H9 (cell line): ENCODE data around the gene FEV. TPM values are rescaled to one million over a fixed set of nuclear protein-coding genes. Genes with fewer than 3 reads are reported as not detected.

Experiments used
- DNase-seq: peaks from one replicate; pipeline ENCODE4 v3.0.0-alpha.2; 2017
- H2AFZ ChIP-seq: one replicate; pipeline ENCODE4 v1.6.1; 2013; ENCODE audit warnings: mild to moderate bottlenecking, low read length, control low read depth, moderate library complexity
- H2AK5ac ChIP-seq: 2 replicates; pipeline ENCODE4 v1.6.1; 2013; ENCODE audit warnings: low read length, control low read depth, mixed read lengths; ENCODE audit not compliant: insufficient read length
- H2BK120ac ChIP-seq: one replicate; pipeline ENCODE4 v1.6.1; 2013; ENCODE audit warnings: low read depth, mild to moderate bottlenecking, low read length, control low read depth, inconsistent platforms; ENCODE audit not compliant: poor library complexity, severe bottlenecking
- H2BK12ac ChIP-seq: 2 replicates; pipeline ENCODE4 v1.6.1; 2013; ENCODE audit warnings: low read length, control low read depth, mixed read lengths, low read depth; ENCODE audit not compliant: insufficient read length
- H2BK15ac ChIP-seq: 2 replicates; pipeline ENCODE4 v1.6.1; 2013; ENCODE audit warnings: low read depth, low read length, control low read depth
- H2BK20ac ChIP-seq: one replicate; pipeline ENCODE4 v1.6.1; 2013; ENCODE audit warnings: low read depth, mild to moderate bottlenecking, low read length, control low read depth, inconsistent platforms; ENCODE audit not compliant: poor library complexity, severe bottlenecking
- H2BK5ac ChIP-seq: 2 replicates; pipeline ENCODE4 v1.6.1; 2013; ENCODE audit warnings: low read length, control low read depth, mixed read lengths; ENCODE audit not compliant: insufficient read length
- H3K14ac ChIP-seq: 2 replicates; pipeline ENCODE4 v1.6.1; 2013; ENCODE audit warnings: low read length, control low read depth; ENCODE audit not compliant: insufficient read depth
- H3K18ac ChIP-seq: 2 replicates; pipeline ENCODE4 v1.6.1; 2013; ENCODE audit warnings: low read depth, mild to moderate bottlenecking, mixed read lengths, low read length, control low read depth; ENCODE audit not compliant: insufficient read length
- H3K23ac ChIP-seq: 2 replicates; pipeline ENCODE4 v1.6.1; 2013; ENCODE audit warnings: low read length, control low read depth, mixed read lengths, low read depth; ENCODE audit not compliant: insufficient read length
- H3K23me2 ChIP-seq: 2 replicates; pipeline ENCODE4 v1.6.1; 2013; ENCODE audit warnings: low read depth, mild to moderate bottlenecking, mixed read lengths, low read length, control low read depth; ENCODE audit not compliant: insufficient read length, poor library complexity, severe bottlenecking
- H3K27ac ChIP-seq: 2 replicates; pipeline ENCODE4 v1.5.1; 2013; ENCODE audit warnings: low read length, control low read depth, mixed read lengths, low read depth; ENCODE audit not compliant: insufficient read length
- H3K27me3 ChIP-seq: 2 replicates; pipeline ENCODE4 v1.6.1; 2013; ENCODE audit warnings: low read length, control low read depth, inconsistent platforms; ENCODE audit not compliant: insufficient read depth
- H3K4ac ChIP-seq: 2 replicates; pipeline ENCODE4 v1.6.1; 2013; ENCODE audit warnings: low read depth, mild to moderate bottlenecking, control low read depth, inconsistent platforms, low read length, moderate library complexity
- H3K4me1 ChIP-seq: 2 replicates; pipeline ENCODE4 v1.6.1; 2013; ENCODE audit warnings: low read length, control low read depth, inconsistent platforms; ENCODE audit not compliant: insufficient read depth
- H3K4me2 ChIP-seq: 2 replicates; pipeline ENCODE4 v1.6.1; 2013; ENCODE audit warnings: low read length, control low read depth, mixed read lengths; ENCODE audit not compliant: insufficient read length, insufficient read depth
- H3K56ac ChIP-seq: 2 replicates; pipeline ENCODE4 v1.6.1; 2013; ENCODE audit warnings: low read depth, mild to moderate bottlenecking, mixed read lengths, low read length, control low read depth; ENCODE audit not compliant: insufficient read length
- H3K79me1 ChIP-seq: 2 replicates; pipeline ENCODE4 v1.6.1; 2013; ENCODE audit warnings: low read depth, mild to moderate bottlenecking, moderate library complexity, low read length, control low read depth, inconsistent platforms; ENCODE audit not compliant: insufficient read depth, poor library complexity, severe bottlenecking
- H3K79me2 ChIP-seq: 2 replicates; pipeline ENCODE4 v1.6.1; 2013; ENCODE audit warnings: low read length, control low read depth, inconsistent platforms; ENCODE audit not compliant: insufficient read depth
- H3K9ac ChIP-seq: 2 replicates; pipeline ENCODE4 v1.6.1; 2013; ENCODE audit warnings: low read length, control low read depth, mixed read lengths; ENCODE audit not compliant: insufficient read length; ENCODE audit errors: extremely low read depth
- H3K9me3 ChIP-seq: one replicate; pipeline ENCODE4 v1.6.1; 2013; ENCODE audit warnings: low read depth, low read length, inconsistent platforms; ENCODE audit not compliant: control insufficient read depth
- H3T11ph ChIP-seq: one replicate; pipeline ENCODE4 v1.6.1; 2013; ENCODE audit warnings: mild to moderate bottlenecking, low read length, control low read depth, inconsistent platforms
- H4K20me1 ChIP-seq: one replicate; pipeline ENCODE4 v1.6.1; 2013; ENCODE audit not compliant: control insufficient read depth, insufficient read length, insufficient read depth
- H4K5ac ChIP-seq: 2 replicates; pipeline ENCODE4 v1.6.1; 2013; ENCODE audit warnings: low read depth, mild to moderate bottlenecking, mixed read lengths, low read length, control low read depth; ENCODE audit not compliant: insufficient read length
- H4K8ac ChIP-seq: replicated peaks from 2 replicates; pipeline ENCODE4 v1.6.1; 2013; ENCODE audit warnings: low read length, control low read depth, mixed read lengths, low read depth; ENCODE audit not compliant: insufficient read length
- H4K91ac ChIP-seq: 2 replicates; pipeline ENCODE4 v1.6.1; 2013; ENCODE audit warnings: low read depth, mild to moderate bottlenecking, moderate library complexity, mixed read lengths, low read length, control low read depth; ENCODE audit not compliant: insufficient read length
- H3K27ac Mint-ChIP-seq, 3 experiments: 2 replicates in 2 of 3; 3 replicates in 1 of 3; pipeline ENCODE4 v1.8.0; 2020 to 2021; ENCODE audit warnings: mixed read lengths in 3 of 3, mild to moderate bottlenecking in 1 of 3, moderate library complexity in 1 of 3
- H3K27me3 Mint-ChIP-seq: 2 replicates; pipeline ENCODE4 v1.8.0; 2021; ENCODE audit warnings: low read depth, mild to moderate bottlenecking, moderate library complexity, mixed read lengths
- H3K36me3 Mint-ChIP-seq, 3 experiments: 2 replicates in 2 of 3; 3 replicates in 1 of 3; pipeline ENCODE4 v1.8.0; 2020 to 2021; ENCODE audit warnings: low read depth in 3 of 3, mixed read lengths in 3 of 3; ENCODE audit not compliant: insufficient read depth in 1 of 3
- H3K4me1 Mint-ChIP-seq, 2 experiments: 2 replicates each; pipeline ENCODE4 v1.8.0; 2020; ENCODE audit warnings: mixed read lengths in 2 of 2
- H3K4me3 Mint-ChIP-seq, 2 experiments: 2 replicates in 1 of 2; 3 replicates in 1 of 2; pipeline ENCODE4 v1.8.0; 2020 to 2021; ENCODE audit warnings: mild to moderate bottlenecking in 2 of 2, mixed read lengths in 2 of 2, moderate library complexity in 1 of 2
- H3K9me3 Mint-ChIP-seq, 2 experiments: 2 replicates in 1 of 2; 3 replicates in 1 of 2; pipeline ENCODE4 v1.8.0; 2020; ENCODE audit warnings: mild to moderate bottlenecking in 2 of 2, mixed read lengths in 2 of 2, moderate library complexity in 1 of 2
- WGBS: extraction: QIAGEN DNeasy Blood & Tissue Kit; methylation state at CpG from one replicate; pipeline ENCODE4 v1.1.7; 2013; ENCODE audit warnings: missing lambda C conversion rate, low lambda C conversion rate, mixed read lengths; ENCODE audit not compliant: insufficient read length; ENCODE audit errors: extremely low coverage; 5-methylcytosine and 5-hydroxymethylcytosine counted together
- total RNA-seq: library from RNA; stranded (reverse); gene quantifications from 2 replicates; pipeline ENCODE4 v1.2.1, GENCODE V29; 2021
- TF ChIP-seq, protein P1 (sequence below): fragments of 200-600 bp; sonication (generic); conservative IDR thresholded peaks from 3 replicates; pipeline ENCODE4 v1.8.0; 2021; ENCODE audit warnings: antibody characterized with exemption, mild to moderate bottlenecking

FEV gene
- total RNA-seq, 1 experiment from 2014 or later: not detected

DNA sequence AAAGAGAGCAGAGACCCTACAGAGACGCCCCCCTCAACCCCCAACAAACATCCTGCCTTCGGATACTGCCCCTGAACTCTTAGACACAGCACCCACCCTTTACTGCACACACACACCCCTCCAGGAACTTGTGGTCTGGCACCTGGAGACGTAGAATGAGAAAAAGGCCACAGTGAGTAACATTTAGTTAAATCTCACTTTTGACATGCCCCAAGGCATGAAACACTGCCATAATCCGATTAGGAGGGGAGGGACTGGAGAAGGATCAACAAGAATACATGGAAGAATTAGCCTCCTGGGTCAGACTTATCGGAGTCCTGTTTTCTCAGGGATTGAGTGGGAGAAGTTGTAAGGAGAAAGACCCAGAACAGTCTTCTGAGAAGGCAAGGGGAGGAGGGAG is 21.4 kb downstream of the FEV start:
- Mint-ChIP-seq H3K4me1 (peaks cover 21 to 34% of the 10 kb centered on the region in 2 experiments), H3K27me3 (peaks cover 64% of the 10 kb centered on the region), H3K36me3 (no peaks in the 10 kb centered on the region; a peak in 3 of 7 replicates), H3K4me3 (peak overlapping the region; percentile 78 to 84), H3K27ac (peak overlapping the region in 2 of 3 experiments; percentile 22 to 96; a peak in 2 of 7 replicates), H3K9me3 (peaks cover 0 to 2% of the 10 kb centered on the region in 2 experiments; a peak in 2 of 5 replicates)
- H4K8ac ChIP-seq: no peak overlapping the region
- no peak overlapping the region for H2AFZ ChIP-seq
- peaks cover 4% of the 10 kb centered on the region; the same call in 1 of the 2 replicates for H3K4me1 ChIP-seq
- no peak overlapping the region for H2BK20ac ChIP-seq
- no peak overlapping the region for H2AK5ac ChIP-seq
- H3K14ac ChIP-seq: no peak overlapping the region; the same call in 1 of the 2 replicates
- no peak overlapping the region for H2BK120ac ChIP-seq
- H3K27me3 ChIP-seq: peaks cover 20% of the 10 kb centered on the region
- no peak overlapping the region for H3K23ac ChIP-seq
- TF ChIP-seq, protein P1, sequence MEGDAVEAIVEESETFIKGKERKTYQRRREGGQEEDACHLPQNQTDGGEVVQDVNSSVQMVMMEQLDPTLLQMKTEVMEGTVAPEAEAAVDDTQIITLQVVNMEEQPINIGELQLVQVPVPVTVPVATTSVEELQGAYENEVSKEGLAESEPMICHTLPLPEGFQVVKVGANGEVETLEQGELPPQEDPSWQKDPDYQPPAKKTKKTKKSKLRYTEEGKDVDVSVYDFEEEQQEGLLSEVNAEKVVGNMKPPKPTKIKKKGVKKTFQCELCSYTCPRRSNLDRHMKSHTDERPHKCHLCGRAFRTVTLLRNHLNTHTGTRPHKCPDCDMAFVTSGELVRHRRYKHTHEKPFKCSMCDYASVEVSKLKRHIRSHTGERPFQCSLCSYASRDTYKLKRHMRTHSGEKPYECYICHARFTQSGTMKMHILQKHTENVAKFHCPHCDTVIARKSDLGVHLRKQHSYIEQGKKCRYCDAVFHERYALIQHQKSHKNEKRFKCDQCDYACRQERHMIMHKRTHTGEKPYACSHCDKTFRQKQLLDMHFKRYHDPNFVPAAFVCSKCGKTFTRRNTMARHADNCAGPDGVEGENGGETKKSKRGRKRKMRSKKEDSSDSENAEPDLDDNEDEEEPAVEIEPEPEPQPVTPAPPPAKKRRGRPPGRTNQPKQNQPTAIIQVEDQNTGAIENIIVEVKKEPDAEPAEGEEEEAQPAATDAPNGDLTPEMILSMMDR: no peak
- no peaks in the 10 kb centered on the region for H3K79me1 ChIP-seq
- H3K4ac ChIP-seq: no peak overlapping the region
- H2BK5ac ChIP-seq: no peak overlapping the region
- H4K20me1 ChIP-seq: no peaks in the 10 kb centered on the region
- no peak overlapping the region for H2BK15ac ChIP-seq
- peaks cover 16% of the 10 kb centered on the region for H3K23me2 ChIP-seq
- no peak overlapping the region for H3T11ph ChIP-seq
- H4K5ac ChIP-seq: no peak overlapping the region
- H3K18ac ChIP-seq: peak overlapping the region; percentile 29
- no peak for DNase-seq
- WGBS: no CpG with 5 or more reads among the region's 5 CpGs
- no peak overlapping the region for H4K91ac ChIP-seq
- H3K79me2 ChIP-seq: no peaks in the 10 kb centered on the region
- no peaks in the 10 kb centered on the region for H3K9me3 ChIP-seq
- no peak overlapping the region for H3K56ac ChIP-seq
- H3K9ac ChIP-seq: no peak overlapping the region
- H3K27ac ChIP-seq: no peak overlapping the region
- H3K4me2 ChIP-seq: peak overlapping the region; percentile 49
- no peak overlapping the region for H2BK12ac ChIP-seq
